Measurements from ENCODE around the gene TMX4.

The TMX4 gene

GRCh38 chr20:7994809-7995208, 24.8 kb downstream of the TMX4 start:
- no peak for DNase-seq
- no peak overlapping the region for H3K4me3 Mint-ChIP-seq
- TF ChIP-seq CTCF (IDR thresholded peaks at IDR 0.05), result no peak
- H3K27me3 Mint-ChIP-seq (ENCODE audit: low read depth, poor library complexity), result no peaks in the 10 kb centered on the region
- no peak overlapping the region for H3K27ac Mint-ChIP-seq
- no peaks in the 10 kb centered on the region for H3K4me1 Mint-ChIP-seq
- H3K36me3 Mint-ChIP-seq (ENCODE audit: low read depth), result peaks cover 24% of the 10 kb centered on the region
- peaks cover 13% of the 10 kb centered on the region for H3K9me3 Mint-ChIP-seq

- Mint-ChIP-seq H3K27me3 (ENCODE audit: low read depth, poor library complexity) (no peaks in the 10 kb centered on the region), H3K27ac (no peak overlapping the region), H3K4me3 (no peak overlapping the region), H3K9me3 (peaks cover 13% of the 10 kb centered on the region), H3K36me3 (ENCODE audit: low read depth) (peaks cover 24% of the 10 kb centered on the region), H3K4me1 (no peaks in the 10 kb centered on the region)
- no peak for DNase-seq
- no peak for TF ChIP-seq CTCF (IDR thresholded peaks at IDR 0.05)
These were observed 25.9 kb downstream of the TMX4 start for GRCh38 chr20:7993703-7994102.

GRCh38 chr20:7993238-7993637, 26.3 kb downstream of the TMX4 start:
- no peak for TF ChIP-seq CTCF (IDR thresholded peaks at IDR 0.05)
- DNase-seq, result no peak
- Mint-ChIP-seq H3K36me3 (ENCODE audit: low read depth) (peaks cover 24% of the 10 kb centered on the region), H3K27me3 (ENCODE audit: low read depth, poor library complexity) (no peaks in the 10 kb centered on the region), H3K9me3 (peaks cover 13% of the 10 kb centered on the region), H3K27ac (no peak overlapping the region), H3K4me3 (no peak overlapping the region), H3K4me1 (no peaks in the 10 kb centered on the region)

GRCh38 chr20:7990385-7990784, 29.2 kb downstream of the TMX4 start:
- no peaks in the 10 kb centered on the region for H3K4me1 Mint-ChIP-seq
- peaks cover 35% of the 10 kb centered on the region for H3K36me3 Mint-ChIP-seq (ENCODE audit: low read depth)
- TF ChIP-seq CTCF (IDR thresholded peaks at IDR 0.05), result no peak
- DNase-seq, result no peak
- no peak overlapping the region for H3K27ac Mint-ChIP-seq
- peaks cover 13% of the 10 kb centered on the region for H3K9me3 Mint-ChIP-seq
- no peaks in the 10 kb centered on the region for H3K27me3 Mint-ChIP-seq (ENCODE audit: low read depth, poor library complexity)
- H3K4me3 Mint-ChIP-seq, result no peak overlapping the region

GRCh38 chr20:7989379-7989778, 30.2 kb downstream of the TMX4 start:
- Mint-ChIP-seq H3K27me3 (ENCODE audit: low read depth, poor library complexity) (no peaks in the 10 kb centered on the region), H3K36me3 (ENCODE audit: low read depth) (peaks cover 35% of the 10 kb centered on the region), H3K4me1 (no peaks in the 10 kb centered on the region), H3K9me3 (peaks cover 10% of the 10 kb centered on the region), H3K4me3 (no peak overlapping the region), H3K27ac (no peak overlapping the region)
- TF ChIP-seq CTCF (IDR thresholded peaks at IDR 0.05), result no peak
- no peak for DNase-seq

GRCh38 chr20:7985916-7986315, 33.6 kb downstream of the TMX4 start:
- H3K36me3 Mint-ChIP-seq (ENCODE audit: low read depth), result peaks cover 27% of the 10 kb centered on the region

More at GRCh38 chr20:7985916-7986315, 33.6 kb downstream of the TMX4 start:
- TF ChIP-seq CTCF (IDR thresholded peaks at IDR 0.05), result no peak
- no peaks in the 10 kb centered on the region for H3K9me3 Mint-ChIP-seq
- H3K4me1 Mint-ChIP-seq, result no peaks in the 10 kb centered on the region
- H3K27me3 Mint-ChIP-seq (ENCODE audit: low read depth, poor library complexity), result no peaks in the 10 kb centered on the region
- DNase-seq, result no peak
- no peak overlapping the region for H3K27ac Mint-ChIP-seq
- H3K4me3 Mint-ChIP-seq, result no peak overlapping the region
